Sigmoid colon (tissue), 3 donors: ENCODE results near the gene ANGEL2.

ENCODE experiments used
- POLR2A ChIP-seq, 2 donors: fragments of 450-650 bp; IDR thresholded peaks; one replicate each; pipeline ENCODE4 v1.6.1; 2016; ENCODE audit warnings: antibody characterized with exemption in 2 of 2, mild to moderate bottlenecking in 2 of 2, moderate library complexity in 2 of 2
- TF ChIP-seq, protein P1 (sequence below), 4 experiments: fragments of 450-650 bp in 3 of 4; fragments of 200-600 bp in 1 of 4; IDR thresholded peaks; one replicate each; pipeline ENCODE4 v1.5.1; 2016 to 2019; ENCODE audit warnings: antibody characterized with exemption in 4 of 4, mild to moderate bottlenecking in 3 of 4, moderate library complexity in 2 of 4

DNA sequence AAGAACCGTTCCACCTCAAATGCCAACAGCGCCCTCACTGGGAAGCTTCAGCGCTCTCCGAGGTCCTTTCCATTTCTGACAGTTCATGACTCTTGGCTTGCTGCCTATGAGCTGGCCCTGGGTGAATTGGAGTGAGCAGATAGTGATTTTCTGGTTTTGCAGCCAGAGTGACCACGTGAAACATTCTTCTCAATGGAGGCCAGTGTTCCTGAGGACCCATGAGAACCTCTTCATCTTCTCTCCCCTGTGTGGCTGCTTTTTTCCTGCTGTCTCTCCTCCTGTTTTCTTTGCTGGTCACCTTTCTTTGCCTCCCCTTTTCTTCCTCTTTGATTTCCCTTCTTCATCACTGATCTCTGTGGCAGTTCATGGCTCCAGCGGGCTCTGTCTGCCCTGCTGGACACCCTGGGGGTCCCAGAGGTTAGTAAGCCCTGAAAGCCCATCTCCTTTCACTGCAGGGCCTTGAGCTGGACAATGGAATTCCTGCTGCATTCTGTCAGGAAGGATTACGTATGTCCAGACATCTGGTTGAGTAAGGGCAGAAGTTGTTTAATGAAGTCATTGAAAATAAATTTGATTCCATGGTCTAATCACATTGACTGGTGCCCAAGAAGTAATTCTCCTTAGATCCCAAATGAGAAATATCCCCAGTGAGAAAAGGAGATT is 35.4 kb downstream of the ANGEL2 start:
- TF ChIP-seq, protein P1, sequence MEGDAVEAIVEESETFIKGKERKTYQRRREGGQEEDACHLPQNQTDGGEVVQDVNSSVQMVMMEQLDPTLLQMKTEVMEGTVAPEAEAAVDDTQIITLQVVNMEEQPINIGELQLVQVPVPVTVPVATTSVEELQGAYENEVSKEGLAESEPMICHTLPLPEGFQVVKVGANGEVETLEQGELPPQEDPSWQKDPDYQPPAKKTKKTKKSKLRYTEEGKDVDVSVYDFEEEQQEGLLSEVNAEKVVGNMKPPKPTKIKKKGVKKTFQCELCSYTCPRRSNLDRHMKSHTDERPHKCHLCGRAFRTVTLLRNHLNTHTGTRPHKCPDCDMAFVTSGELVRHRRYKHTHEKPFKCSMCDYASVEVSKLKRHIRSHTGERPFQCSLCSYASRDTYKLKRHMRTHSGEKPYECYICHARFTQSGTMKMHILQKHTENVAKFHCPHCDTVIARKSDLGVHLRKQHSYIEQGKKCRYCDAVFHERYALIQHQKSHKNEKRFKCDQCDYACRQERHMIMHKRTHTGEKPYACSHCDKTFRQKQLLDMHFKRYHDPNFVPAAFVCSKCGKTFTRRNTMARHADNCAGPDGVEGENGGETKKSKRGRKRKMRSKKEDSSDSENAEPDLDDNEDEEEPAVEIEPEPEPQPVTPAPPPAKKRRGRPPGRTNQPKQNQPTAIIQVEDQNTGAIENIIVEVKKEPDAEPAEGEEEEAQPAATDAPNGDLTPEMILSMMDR (IDR thresholded peaks at IDR 0.05): no peak
- no peak for TF ChIP-seq POLR2A (IDR thresholded peaks at IDR 0.05)
